K562 (cell line): ENCODE measurements around the gene RASSF1. TPM values are rescaled to one million over a fixed set of nuclear protein-coding genes. Genes with fewer than 3 reads are reported as not detected.

Source experiments
- CUX1 ChIP-seq: fragments of 200-800 bp; sonication (Bioruptor generic); IDR thresholded peaks from 2 replicates; pipeline ENCODE4 v1.6.1; 2016; ENCODE audit warnings: missing genetic modification characterization, missing compliant biosample characterization
- CXXC5 ChIP-seq: fragments of 250-450 bp; sonication (Bioruptor Pico); IDR thresholded peaks from 2 replicates; pipeline ENCODE4 v1.8.0; 2022; ENCODE audit warnings: inconsistent platforms, mild to moderate bottlenecking, moderate library complexity
- NKRF ChIP-seq: fragments of 450-650 bp; IDR thresholded peaks from 2 replicates; pipeline ENCODE4 v1.6.1; 2016; ENCODE audit warnings: borderline replicate concordance
- TCF7 ChIP-seq: sonication (generic); IDR thresholded peaks from 2 replicates; pipeline ENCODE4 v1.6.1; 2016; ENCODE audit warnings: antibody characterized with exemption, borderline replicate concordance
- ZNF407 ChIP-seq: fragments of 450-650 bp; IDR thresholded peaks from 2 replicates; pipeline ENCODE4 v1.6.1; 2016; ENCODE audit warnings: low read depth
- polyA plus RNA-seq, 8 experiments: library from polyadenylated mRNA; depleted of rRNA in 4 of 8; stranded (reverse) in 5 of 8; unstranded in 3 of 8; fragments of >200 nt; fragmentation: Nextera tagmentation in 2 of 8; fragmentation: Illumina TruSeq in 1 of 8; extraction: Ambion mirVana in 2 of 8; extraction: Trizol in 1 of 8; gene quantifications; 2 replicates each; pipeline versions ENCODE4 v1.2.1 to v1.2.3, GENCODE V29; 2011 to 2014; ENCODE audit warnings: inconsistent platforms in 1 of 8, missing spikeins in 1 of 8
- total RNA-seq, 7 experiments: library from RNA; depleted of rRNA in 6 of 7; stranded (reverse); fragments of >200 nt in 6 of 7; fragmentation: Illumina TruSeq in 2 of 7; extraction: Trizol in 2 of 7; gene quantifications; 2 replicates each; pipeline versions ENCODE4 v1.2.1 to v1.2.3, GENCODE V29; 2011 to 2021; ENCODE audit warnings: low replicate concordance in 1 of 7

The RASSF1 gene
- total and polyA plus RNA-seq, 9 of the 15 experiments (the other 6 are each of a cell fraction or from before 2014, with no cell fraction given), result 3.6 to 57.1 (median 24.6) TPM

- peak; percentile 78 for TF ChIP-seq ZNF407
- TF ChIP-seq CXXC5, result peak; percentile 98
- peak; percentile 68; the same call in 1 of the 2 replicates for TF ChIP-seq NKRF
- TF ChIP-seq TCF7, result no peak
- TF ChIP-seq CUX1, result peak; percentile 64; the same call in 1 of the 2 replicates
Observed at GRCh38 chr3:50292159-50293078, 48.2 kb downstream of the RASSF1 start, which contains the start of gene IFRD2 (continued).
